Ovary (tissue), 9 donors: Measurements from ENCODE around the gene HAPSTR1. TPM values are rescaled to one million over a fixed set of nuclear protein-coding genes. Genes with fewer than 3 reads are reported as not detected.

ENCODE experiments used
- DNase-seq, 5 donors: peaks; one replicate each; pipeline ENCODE4 v3.0.0-alpha.2; 2019 to 2020
- H3K27ac ChIP-seq, 2 donors: fragments of 200-600 bp; one replicate each; pipeline versions ENCODE4 v1.5.1 to v1.8.0; 2019 to 2022
- H3K27me3 ChIP-seq: fragments of 200-600 bp; one replicate; pipeline ENCODE4 v1.8.0; 2022
- H3K36me3 ChIP-seq: fragments of 200-600 bp; sonication (generic); one replicate; pipeline ENCODE4 v1.5.1; 2019
- H3K4me1 ChIP-seq: one replicate; pipeline ENCODE4 v1.8.1; 2013; ENCODE audit warnings: mild to moderate bottlenecking, moderate library complexity; ENCODE audit not compliant: insufficient read depth
- H3K4me3 ChIP-seq: fragments of 200-600 bp; sonication (generic); one replicate; pipeline ENCODE4 v1.5.1; 2017
- H3K9me3 ChIP-seq, 2 donors: fragments of 200-600 bp in 1 of 2; sonication (generic) in 1 of 2; one replicate each; pipeline versions ENCODE4 v1.5.1 to v1.8.1; 2013 to 2019; ENCODE audit warnings: mild to moderate bottlenecking in 1 of 2, moderate library complexity in 1 of 2
- EP300 ChIP-seq: sonication (generic); formaldehyde crosslinking; IDR thresholded peaks from one replicate; pipeline ENCODE4 v1.6.1; 2017; ENCODE audit warnings: antibody characterized with exemption
- POLR2A ChIP-seq: fragments of 450-650 bp; IDR thresholded peaks from one replicate; pipeline ENCODE4 v1.6.1; 2017; ENCODE audit warnings: antibody characterized with exemption, mild to moderate bottlenecking, moderate library complexity
- WGBS, 3 donors: extraction: QIAGEN DNeasy Blood & Tissue Kit in 1 of 3; methylation state at CpG; one replicate each; pipeline versions ENCODE4 v1.1.5 to v1.1.7; 2013 to 2017; 5-methylcytosine and 5-hydroxymethylcytosine counted together
- intact Hi-C, 4 donors: fragments of 100-400 bp; cut with DNase I; formaldehyde crosslinking; loops; one replicate each; pipeline versions ENCODE4 v1.11.0 to v1.15.1; 2022 to 2023
- polyA plus RNA-seq, 2 donors: library from polyadenylated mRNA; stranded (reverse); fragments of 200-250 nt in 1 of 2; fragments of 350-450 nt in 1 of 2; fragmentation: Illumina TruSeq in 1 of 2; extraction: RNeasy Lipid Tissue Mini Kit (QIAGEN cat#74804) in 1 of 2; gene quantifications; one replicate each; pipeline ENCODE4 v1.2.3, GENCODE V29; 2013 to 2014
- total RNA-seq, 7 donors: library from RNA; depleted of rRNA in 2 of 7; stranded (reverse); fragments of >200 nt in 2 of 7; fragmentation: NEBNext Ultra II Directional in 3 of 7; extraction: Animal tissue kit (Norgen Biotek cat#: 25700) in 3 of 7; gene quantifications; one replicate each; pipeline versions ENCODE4 v1.1.0 to v1.2.4, GENCODE V29; 2016 to 2023
- TF ChIP-seq, protein P1 (sequence below), 3 donors: fragments of 450-650 bp in 2 of 3; fragments of 200-600 bp in 1 of 3; IDR thresholded peaks; one replicate each; pipeline versions ENCODE4 v1.5.1 to v1.8.0; 2016 to 2022; ENCODE audit warnings: antibody characterized with exemption in 3 of 3, mild to moderate bottlenecking in 1 of 3
- donor health status: DM: no; HTN: no; CAD: no; lungs with moderate emphysema.
- donor health status: DM: no; HTN: no; CAD: no.
- donor health status: Bipolar disorder and iron deficiency.
- donor health status: DM: yes; HTN: yes; CAD: no.
- donor health status: DM: no; HTN: no; CAD: no.
- donor health status: DM: yes; HTN: yes; CAD: no.

HAPSTR1 gene
- total and polyA plus RNA-seq, 9 donors = 15.7 to 76.1 (median 48.0) TPM

DNA sequence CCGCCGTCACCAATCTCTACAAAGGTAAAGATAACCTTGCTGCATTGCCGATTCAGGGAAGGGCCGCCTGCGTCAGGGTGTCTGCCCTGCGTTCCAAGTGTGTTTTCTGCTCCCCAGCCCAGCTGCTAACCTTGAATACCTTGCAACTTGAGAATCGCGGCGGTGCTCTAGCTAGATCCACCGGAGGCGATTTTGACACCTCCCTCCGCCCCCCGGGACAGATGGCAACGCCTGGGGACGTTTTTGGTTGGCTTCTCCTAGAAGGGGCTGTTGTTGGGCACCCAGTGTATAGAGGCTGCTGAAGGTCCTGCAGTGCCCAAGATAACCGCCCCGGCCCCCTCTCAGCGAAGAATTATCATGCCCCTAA is 1.5 kb downstream of the HAPSTR1 start:
- H3K9me3 ChIP-seq = no peaks in the 10 kb centered on the region
- no peaks in the 10 kb centered on the region for H3K36me3 ChIP-seq
- H3K4me1 ChIP-seq = peaks cover 16% of the 10 kb centered on the region
- peak overlapping the region; percentile 98 for H3K4me3 ChIP-seq
- 1% methylated on average over 18 of the region's 18 CpGs for WGBS, 3 donors
- H3K27me3 ChIP-seq = no peaks in the 10 kb centered on the region
- intact Hi-C loops = loop anchor here in 2 of 4 donors (5.0 kb wide), 2 partner anchors 131 to 136 kb away; partner anchors contain the start of gene USP7 (in 1 of the 2)
- peak; percentile 9 to 49 (median 33) for DNase-seq
- TF ChIP-seq, protein P1, sequence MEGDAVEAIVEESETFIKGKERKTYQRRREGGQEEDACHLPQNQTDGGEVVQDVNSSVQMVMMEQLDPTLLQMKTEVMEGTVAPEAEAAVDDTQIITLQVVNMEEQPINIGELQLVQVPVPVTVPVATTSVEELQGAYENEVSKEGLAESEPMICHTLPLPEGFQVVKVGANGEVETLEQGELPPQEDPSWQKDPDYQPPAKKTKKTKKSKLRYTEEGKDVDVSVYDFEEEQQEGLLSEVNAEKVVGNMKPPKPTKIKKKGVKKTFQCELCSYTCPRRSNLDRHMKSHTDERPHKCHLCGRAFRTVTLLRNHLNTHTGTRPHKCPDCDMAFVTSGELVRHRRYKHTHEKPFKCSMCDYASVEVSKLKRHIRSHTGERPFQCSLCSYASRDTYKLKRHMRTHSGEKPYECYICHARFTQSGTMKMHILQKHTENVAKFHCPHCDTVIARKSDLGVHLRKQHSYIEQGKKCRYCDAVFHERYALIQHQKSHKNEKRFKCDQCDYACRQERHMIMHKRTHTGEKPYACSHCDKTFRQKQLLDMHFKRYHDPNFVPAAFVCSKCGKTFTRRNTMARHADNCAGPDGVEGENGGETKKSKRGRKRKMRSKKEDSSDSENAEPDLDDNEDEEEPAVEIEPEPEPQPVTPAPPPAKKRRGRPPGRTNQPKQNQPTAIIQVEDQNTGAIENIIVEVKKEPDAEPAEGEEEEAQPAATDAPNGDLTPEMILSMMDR (IDR thresholded peaks at IDR 0.05) = no peak
- no peak for TF ChIP-seq EP300
- TF ChIP-seq POLR2A = no peak
- peak overlapping the region in 1 of 2 donors; percentile 97 for H3K27ac ChIP-seq

DNA sequence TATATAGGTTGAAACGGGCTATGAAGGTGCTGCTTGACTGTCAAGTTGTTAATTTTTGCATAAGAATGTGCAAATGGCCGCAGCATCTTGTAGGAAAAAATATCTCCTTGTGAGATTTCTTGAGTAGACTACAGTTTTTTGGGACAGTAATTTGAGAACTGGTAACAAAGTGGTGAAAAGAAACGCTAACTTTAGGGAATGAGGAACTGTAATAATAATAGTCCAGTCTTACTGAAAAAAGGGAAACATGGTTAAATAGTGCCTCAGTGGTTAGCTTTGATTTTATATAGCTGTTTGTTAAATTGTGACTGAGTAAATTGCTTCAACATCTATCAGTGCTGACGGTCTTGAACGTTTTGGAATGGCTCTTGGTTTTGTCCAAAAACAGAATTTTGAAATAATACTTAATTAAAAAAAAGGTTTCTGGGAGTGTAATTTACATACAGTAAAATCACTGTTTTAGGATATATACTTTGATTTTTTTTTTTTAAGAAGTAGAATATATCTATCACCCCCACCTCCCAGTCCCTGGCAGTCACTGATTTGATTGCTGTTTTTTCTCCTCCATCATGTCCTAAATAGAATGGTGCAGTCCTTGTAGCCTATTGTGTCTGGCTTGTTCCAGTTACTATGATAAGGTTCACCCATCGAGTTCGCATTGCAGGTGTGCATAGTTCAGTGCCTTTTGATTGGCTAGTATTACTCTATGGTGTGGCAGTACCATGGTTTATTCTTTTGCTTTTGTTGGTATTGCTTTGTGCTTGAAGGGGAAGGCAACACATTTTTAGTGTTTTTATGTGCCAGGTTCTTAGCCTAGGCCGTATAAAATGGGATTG is 2.8 kb downstream of the HAPSTR1 start:
- H3K4me3 ChIP-seq = peak overlapping the region; percentile 98
- DNase-seq = no peak
- no peaks in the 10 kb centered on the region for H3K9me3 ChIP-seq
- whole genome bisulfite sequencing, 3 donors = 24 to 29% (median 25%) methylated on average over 8 of the region's 8 CpGs
- intact Hi-C loops = loop anchor here in 2 of 4 donors (5.0 kb wide), 2 partner anchors 132 to 137 kb away; partner anchors contain the start of gene USP7 (in 1 of the 2)
- H3K36me3 ChIP-seq = no peaks in the 10 kb centered on the region
- H3K27me3 ChIP-seq = no peaks in the 10 kb centered on the region
- TF ChIP-seq, protein P1 (IDR thresholded peaks at IDR 0.05) = no peak
- no peak for TF ChIP-seq EP300
- H3K4me1 ChIP-seq = peaks cover 20% of the 10 kb centered on the region
- no peak overlapping the region for H3K27ac ChIP-seq

DNA sequence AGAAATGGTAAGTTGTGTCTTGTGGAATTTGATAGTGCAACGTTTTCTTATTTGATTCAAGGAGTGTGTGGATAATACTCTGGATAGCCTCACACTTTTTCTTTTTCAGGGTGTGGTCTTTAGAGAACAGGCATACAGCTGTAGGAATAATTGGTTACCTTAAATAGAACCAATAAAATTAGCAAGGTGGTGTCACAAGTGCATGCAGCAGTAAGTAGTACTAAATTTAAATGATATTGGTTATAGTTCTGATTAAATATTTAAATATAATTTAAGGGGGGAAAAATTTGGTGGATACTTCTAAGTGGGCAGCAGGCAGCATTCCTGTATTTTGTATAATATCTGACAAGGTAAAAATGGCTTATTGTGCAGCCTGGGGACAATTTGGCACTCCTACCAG is 3.7 kb downstream of the HAPSTR1 start:
- intact Hi-C loops = no loop called here
- Histone ChIP-seq H3K27ac (no peak overlapping the region), H3K4me1 (peaks cover 24% of the 10 kb centered on the region), H3K9me3 (no peaks in the 10 kb centered on the region), H3K4me3 (no peak overlapping the region), H3K27me3 (no peaks in the 10 kb centered on the region), H3K36me3 (no peaks in the 10 kb centered on the region)
- TF ChIP-seq EP300 = no peak
- no peak for TF ChIP-seq POLR2A
- TF ChIP-seq, protein P1 (IDR thresholded peaks at IDR 0.05) = no peak
- no peak for DNase-seq
- 0 to 6% (median 4%) methylated on average over 1 of the region's 1 CpG for WGBS, 3 donors

DNA sequence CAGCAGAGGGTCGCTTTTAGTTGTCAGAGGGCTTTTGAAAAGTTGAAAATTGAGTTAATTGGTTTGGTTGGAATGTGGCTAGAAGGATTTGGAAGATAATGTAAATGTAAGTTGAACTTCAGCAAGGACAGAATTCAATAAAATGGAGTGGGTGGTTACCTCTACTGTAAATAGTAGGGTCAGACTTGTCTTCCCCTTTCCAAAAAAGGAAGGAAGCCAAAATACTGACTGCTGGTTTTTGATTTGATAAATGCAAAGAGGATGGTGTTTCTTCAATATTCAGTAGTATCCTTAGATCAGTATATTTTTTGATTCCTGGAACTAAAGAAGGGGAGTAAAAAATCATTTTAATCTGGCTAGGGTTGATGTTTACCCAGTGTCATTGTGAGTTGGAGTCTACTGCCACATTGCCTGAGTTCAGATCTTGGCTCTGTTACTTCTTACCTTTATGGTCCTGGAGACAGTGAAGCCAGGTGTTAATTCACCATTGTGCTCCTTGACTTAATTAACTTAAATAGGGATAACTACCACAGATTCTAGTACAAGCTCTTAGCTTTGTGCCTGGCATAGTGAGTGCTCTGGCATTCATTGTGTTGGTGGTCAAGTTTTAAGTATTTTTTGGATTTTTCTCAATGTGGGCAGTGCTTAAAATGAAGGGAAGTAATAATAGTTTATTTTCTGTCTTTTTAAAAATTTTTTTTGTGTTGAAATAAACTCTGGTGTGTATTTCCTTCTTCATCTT is 4.4 kb downstream of the HAPSTR1 start:
- Histone ChIP-seq H3K4me1 (peaks cover 24% of the 10 kb centered on the region), H3K4me3 (no peak overlapping the region), H3K9me3 (no peaks in the 10 kb centered on the region), H3K27ac (no peak overlapping the region), H3K27me3 (no peaks in the 10 kb centered on the region), H3K36me3 (no peaks in the 10 kb centered on the region)
- 30 to 77% (median 41%) methylated on average over 1 of the region's 1 CpG for WGBS, 3 donors
- TF ChIP-seq, protein P1 (IDR thresholded peaks at IDR 0.05) = no peak
- no peak for TF ChIP-seq POLR2A
- no peak for TF ChIP-seq EP300
- intact Hi-C loops = no loop called here
- DNase-seq = no peak
